ENCODE results near the gene EPHA10.

GRCh38 chr1:37714689-37715088, 50.2 kb downstream of the EPHA10 start:
- TF ChIP-seq CTCF (IDR thresholded peaks at IDR 0.05) (no peak), POLR2AphosphoS5 (IDR thresholded peaks at IDR 0.05) (no peak), POLR2A (IDR thresholded peaks at IDR 0.05) (no peak)
